ENCODE data around the gene MSI2.

- TF ChIP-seq CTCF (IDR thresholded peaks at IDR 0.05; ENCODE audit: insufficient read depth, low read depth, low read length) (no peak), EZH2 (IDR thresholded peaks at IDR 0.05; ENCODE audit: insufficient read depth, low read length) (no peak)
These were observed 414.6 kb downstream of the MSI2 start for GRCh38 chr17:57670769-57671569.
